ENCODE measurements around the gene CACNA2D3. TPM values are rescaled to one million over a fixed set of nuclear protein-coding genes. Genes with fewer than 3 reads are reported as not detected.

Gene CACNA2D3
- total and polyA plus RNA-seq, 4 donors: 0.72 to 2.4 (median 1.5) TPM

- no peaks in the 10 kb centered on the region for H3K27me3 ChIP-seq (ENCODE audit: control insufficient read depth in 1 of 2, insufficient read depth in 2 of 2, low read length in 1 of 2)
- 75% methylated on average over 4 of the region's 4 CpGs for WGBS, 2 donors
- ATAC-seq (ENCODE audit: low FRiP score): no peak
- intact Hi-C loops (cut with DNase I): no loop called here
- no peaks in the 10 kb centered on the region for H3K36me3 ChIP-seq (ENCODE audit: control insufficient read depth in 1 of 2, insufficient read depth in 2 of 2, low read length in 1 of 2)
- H3K9me3 ChIP-seq (ENCODE audit: control insufficient read depth, low read length): no peaks in the 10 kb centered on the region
- no peak for DNase-seq
- H3K4me1 ChIP-seq (ENCODE audit: control insufficient read depth in 1 of 2, insufficient read depth in 2 of 2, low read length in 2 of 2): no peaks in the 10 kb centered on the region
- H3K27ac ChIP-seq (ENCODE audit: low read depth in 1 of 2, low read length in 2 of 2): no peak overlapping the region
- H3K4me3 ChIP-seq (ENCODE audit: low read length in 2 of 2): no peak overlapping the region
Observed at GRCh38 chr3:55014081-55014480, 891.7 kb downstream of the CACNA2D3 start.

GRCh38 chr3:55014906-55015305 lies 892.6 kb downstream of the CACNA2D3 start:
- Histone ChIP-seq H3K27me3 (ENCODE audit: control insufficient read depth in 1 of 2, insufficient read depth in 2 of 2, low read length in 1 of 2) (no peaks in the 10 kb centered on the region), H3K9me3 (ENCODE audit: control insufficient read depth, low read length) (no peaks in the 10 kb centered on the region), H3K4me1 (ENCODE audit: control insufficient read depth in 1 of 2, insufficient read depth in 2 of 2, low read length in 2 of 2) (no peaks in the 10 kb centered on the region), H3K27ac (ENCODE audit: low read depth in 1 of 2, low read length in 2 of 2) (no peak overlapping the region), H3K4me3 (ENCODE audit: low read length in 2 of 2) (no peak overlapping the region), H3K36me3 (ENCODE audit: control insufficient read depth in 1 of 2, insufficient read depth in 2 of 2, low read length in 1 of 2) (no peaks in the 10 kb centered on the region)
- WGBS, 2 donors: 75 to 80% methylated on average over 5 of the region's 5 CpGs
- no peak for ATAC-seq (ENCODE audit: low FRiP score)
- intact Hi-C loops (cut with DNase I): no loop called here
- no peak for DNase-seq

GRCh38 chr3:55017876-55018275 lies 895.5 kb downstream of the CACNA2D3 start:
- Histone ChIP-seq H3K27me3 (ENCODE audit: control insufficient read depth in 1 of 2, insufficient read depth in 2 of 2, low read length in 1 of 2) (no peaks in the 10 kb centered on the region), H3K4me1 (ENCODE audit: control insufficient read depth in 1 of 2, insufficient read depth in 2 of 2, low read length in 2 of 2) (no peaks in the 10 kb centered on the region), H3K4me3 (ENCODE audit: low read length in 2 of 2) (no peak overlapping the region), H3K36me3 (ENCODE audit: control insufficient read depth in 1 of 2, insufficient read depth in 2 of 2, low read length in 1 of 2) (no peaks in the 10 kb centered on the region), H3K9me3 (ENCODE audit: control insufficient read depth, low read length) (no peaks in the 10 kb centered on the region), H3K27ac (ENCODE audit: low read depth in 1 of 2, low read length in 2 of 2) (no peak overlapping the region)
- intact Hi-C loops (cut with DNase I): no loop called here
- no peak for DNase-seq
- WGBS, 2 donors: 65 to 71% methylated on average over 3 of the region's 3 CpGs
- no peak for ATAC-seq (ENCODE audit: low FRiP score)

GRCh38 chr3:55030938-55031337 lies 908.6 kb downstream of the CACNA2D3 start:
- Histone ChIP-seq H3K27me3 (ENCODE audit: control insufficient read depth in 1 of 2, insufficient read depth in 2 of 2, low read length in 1 of 2) (peaks cover 0 to 2% of the 10 kb centered on the region in 2 donors), H3K4me3 (ENCODE audit: low read length in 2 of 2) (no peak overlapping the region), H3K36me3 (ENCODE audit: control insufficient read depth in 1 of 2, insufficient read depth in 2 of 2, low read length in 1 of 2) (no peaks in the 10 kb centered on the region), H3K4me1 (ENCODE audit: control insufficient read depth in 1 of 2, insufficient read depth in 2 of 2, low read length in 2 of 2) (no peaks in the 10 kb centered on the region), H3K9me3 (ENCODE audit: control insufficient read depth, low read length) (no peaks in the 10 kb centered on the region), H3K27ac (ENCODE audit: low read depth in 1 of 2, low read length in 2 of 2) (no peak overlapping the region)
- ATAC-seq (ENCODE audit: low FRiP score) (no peak), DNase-seq (no peak)
- intact Hi-C loops (cut with DNase I): no loop called here
- WGBS, 2 donors: 24% methylated on average over 4 of the region's 4 CpGs

GRCh38 chr3:55036883-55037577 lies 914.7 kb downstream of the CACNA2D3 start:
- H3K27me3 ChIP-seq (ENCODE audit: control insufficient read depth in 1 of 2, insufficient read depth in 2 of 2, low read length in 1 of 2): no peaks in the 10 kb centered on the region
- H3K36me3 ChIP-seq (ENCODE audit: control insufficient read depth in 1 of 2, insufficient read depth in 2 of 2, low read length in 1 of 2): no peaks in the 10 kb centered on the region
- no peak overlapping the region for H3K27ac ChIP-seq (ENCODE audit: low read depth in 1 of 2, low read length in 2 of 2)
- no peak for DNase-seq
- no peak overlapping the region for H3K4me3 ChIP-seq (ENCODE audit: low read length in 2 of 2)
- H3K9me3 ChIP-seq (ENCODE audit: control insufficient read depth, low read length): no peaks in the 10 kb centered on the region
- 76 to 81% methylated on average over 5 of the region's 5 CpGs for WGBS, 2 donors
- H3K4me1 ChIP-seq (ENCODE audit: control insufficient read depth in 1 of 2, insufficient read depth in 2 of 2, low read length in 2 of 2): no peaks in the 10 kb centered on the region
- no peak for ATAC-seq (ENCODE audit: low FRiP score)
- intact Hi-C loops (cut with DNase I): no loop called here

- no peak for ATAC-seq (ENCODE audit: low FRiP score)
- 49 to 59% methylated on average over 2 of the region's 2 CpGs for WGBS, 2 donors
- Histone ChIP-seq H3K36me3 (ENCODE audit: control insufficient read depth in 1 of 2, insufficient read depth in 2 of 2, low read length in 1 of 2) (no peaks in the 10 kb centered on the region), H3K4me1 (ENCODE audit: control insufficient read depth in 1 of 2, insufficient read depth in 2 of 2, low read length in 2 of 2) (no peaks in the 10 kb centered on the region), H3K27me3 (ENCODE audit: control insufficient read depth in 1 of 2, insufficient read depth in 2 of 2, low read length in 1 of 2) (no peaks in the 10 kb centered on the region), H3K27ac (ENCODE audit: low read depth in 1 of 2, low read length in 2 of 2) (no peak overlapping the region), H3K9me3 (ENCODE audit: control insufficient read depth, low read length) (no peaks in the 10 kb centered on the region), H3K4me3 (ENCODE audit: low read length in 2 of 2) (no peak overlapping the region)
- no peak for DNase-seq
- intact Hi-C loops (cut with DNase I): no loop called here
Observed at GRCh38 chr3:55042591-55042990, 920.2 kb downstream of the CACNA2D3 start.

GRCh38 chr3:55044486-55044885 lies 922.1 kb downstream of the CACNA2D3 start:
- H3K27me3 ChIP-seq (ENCODE audit: control insufficient read depth in 1 of 2, insufficient read depth in 2 of 2, low read length in 1 of 2): no peaks in the 10 kb centered on the region
- no peaks in the 10 kb centered on the region for H3K36me3 ChIP-seq (ENCODE audit: control insufficient read depth in 1 of 2, insufficient read depth in 2 of 2, low read length in 1 of 2)
- no peaks in the 10 kb centered on the region for H3K4me1 ChIP-seq (ENCODE audit: control insufficient read depth in 1 of 2, insufficient read depth in 2 of 2, low read length in 2 of 2)
- no peak for DNase-seq
- H3K9me3 ChIP-seq (ENCODE audit: control insufficient read depth, low read length): no peaks in the 10 kb centered on the region
- 47 to 58% methylated on average over 1 of the region's 1 CpG for WGBS, 2 donors
- no peak overlapping the region for H3K27ac ChIP-seq (ENCODE audit: low read depth in 1 of 2, low read length in 2 of 2)
- H3K4me3 ChIP-seq (ENCODE audit: low read length in 2 of 2): no peak overlapping the region
- intact Hi-C loops (cut with DNase I): no loop called here
- no peak for ATAC-seq (ENCODE audit: low FRiP score)

- WGBS, 2 donors: 77 to 78% methylated on average over 5 of the region's 5 CpGs
- Histone ChIP-seq H3K4me3 (ENCODE audit: low read length in 2 of 2) (no peak overlapping the region), H3K27ac (ENCODE audit: low read depth in 1 of 2, low read length in 2 of 2) (no peak overlapping the region), H3K4me1 (ENCODE audit: control insufficient read depth in 1 of 2, insufficient read depth in 2 of 2, low read length in 2 of 2) (no peaks in the 10 kb centered on the region), H3K36me3 (ENCODE audit: control insufficient read depth in 1 of 2, insufficient read depth in 2 of 2, low read length in 1 of 2) (no peaks in the 10 kb centered on the region), H3K27me3 (ENCODE audit: control insufficient read depth in 1 of 2, insufficient read depth in 2 of 2, low read length in 1 of 2) (no peaks in the 10 kb centered on the region), H3K9me3 (ENCODE audit: control insufficient read depth, low read length) (no peaks in the 10 kb centered on the region)
- no peak for ATAC-seq (ENCODE audit: low FRiP score)
- intact Hi-C loops (cut with DNase I): no loop called here
- no peak for DNase-seq
Observed at GRCh38 chr3:55059027-55059629, 936.8 kb downstream of the CACNA2D3 start.
